LNCAP (cell line): ENCODE data around the gene GEN1.

Experiments used
- TF ChIP-seq, protein P1 (sequence below): fragments of 450-650 bp; IDR thresholded peaks from 2 replicates; pipeline ENCODE4 v1.5.1; 2017; ENCODE audit warnings: mild to moderate bottlenecking

Gene GEN1

DNA sequence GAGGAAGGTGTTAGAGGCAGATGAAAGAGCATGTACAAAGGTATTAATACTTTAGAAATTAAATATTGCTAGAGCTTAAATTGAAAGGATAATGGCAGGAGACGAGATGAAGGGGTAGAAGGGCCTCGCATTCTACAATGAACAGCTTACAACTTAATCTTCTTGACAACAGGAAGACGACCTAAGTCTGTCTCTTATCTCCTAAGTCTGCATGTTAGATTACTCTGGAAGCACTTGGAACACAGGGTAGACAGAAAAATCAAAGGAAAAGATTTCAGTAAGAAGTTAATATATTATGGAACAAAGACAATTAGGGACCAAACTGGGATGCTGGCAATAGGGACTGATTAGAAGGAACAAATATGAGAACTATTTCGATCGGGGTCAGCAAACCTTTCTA is 35.2 kb upstream of the GEN1 start:
- TF ChIP-seq, protein P1, sequence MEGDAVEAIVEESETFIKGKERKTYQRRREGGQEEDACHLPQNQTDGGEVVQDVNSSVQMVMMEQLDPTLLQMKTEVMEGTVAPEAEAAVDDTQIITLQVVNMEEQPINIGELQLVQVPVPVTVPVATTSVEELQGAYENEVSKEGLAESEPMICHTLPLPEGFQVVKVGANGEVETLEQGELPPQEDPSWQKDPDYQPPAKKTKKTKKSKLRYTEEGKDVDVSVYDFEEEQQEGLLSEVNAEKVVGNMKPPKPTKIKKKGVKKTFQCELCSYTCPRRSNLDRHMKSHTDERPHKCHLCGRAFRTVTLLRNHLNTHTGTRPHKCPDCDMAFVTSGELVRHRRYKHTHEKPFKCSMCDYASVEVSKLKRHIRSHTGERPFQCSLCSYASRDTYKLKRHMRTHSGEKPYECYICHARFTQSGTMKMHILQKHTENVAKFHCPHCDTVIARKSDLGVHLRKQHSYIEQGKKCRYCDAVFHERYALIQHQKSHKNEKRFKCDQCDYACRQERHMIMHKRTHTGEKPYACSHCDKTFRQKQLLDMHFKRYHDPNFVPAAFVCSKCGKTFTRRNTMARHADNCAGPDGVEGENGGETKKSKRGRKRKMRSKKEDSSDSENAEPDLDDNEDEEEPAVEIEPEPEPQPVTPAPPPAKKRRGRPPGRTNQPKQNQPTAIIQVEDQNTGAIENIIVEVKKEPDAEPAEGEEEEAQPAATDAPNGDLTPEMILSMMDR = no peak

DNA sequence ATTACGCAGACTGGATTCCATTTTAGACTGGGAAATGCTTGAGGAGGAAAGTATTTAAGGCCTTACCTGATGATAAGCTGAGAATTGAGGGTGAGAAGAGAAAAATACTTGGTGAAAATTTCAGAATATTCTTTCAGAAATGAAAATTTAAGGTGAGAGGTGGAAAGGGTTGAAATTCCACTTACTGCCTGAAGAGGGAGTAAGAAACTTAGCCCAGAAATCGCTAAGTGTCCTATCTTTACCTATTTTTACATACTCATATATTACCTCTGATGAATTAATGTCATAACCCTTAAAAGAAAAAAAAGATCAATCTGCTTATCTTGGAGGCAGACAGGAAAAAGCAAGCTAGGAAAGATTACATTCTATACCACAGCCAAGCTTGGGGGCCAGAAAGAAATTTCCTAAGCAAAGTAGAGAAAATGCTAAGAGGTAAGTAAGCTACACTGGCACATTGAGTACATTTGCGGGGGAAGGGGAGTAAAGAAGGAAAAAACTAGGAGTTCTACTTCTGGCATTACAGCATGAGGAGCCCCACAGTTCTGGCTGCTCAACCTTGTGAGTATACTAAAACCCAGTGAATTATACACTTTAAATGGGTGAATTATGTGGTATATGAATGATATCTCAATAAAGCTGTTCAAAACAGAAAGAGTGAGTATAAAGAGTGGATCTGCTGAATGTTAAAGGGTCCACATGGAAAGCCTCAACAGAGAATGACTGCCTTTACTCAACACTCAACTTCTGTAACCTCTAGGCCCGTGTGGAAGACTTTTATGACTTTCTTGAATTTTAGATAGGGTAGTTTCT is 34.2 kb upstream of the GEN1 start:
- TF ChIP-seq, protein P1 = peak; percentile 76

DNA sequence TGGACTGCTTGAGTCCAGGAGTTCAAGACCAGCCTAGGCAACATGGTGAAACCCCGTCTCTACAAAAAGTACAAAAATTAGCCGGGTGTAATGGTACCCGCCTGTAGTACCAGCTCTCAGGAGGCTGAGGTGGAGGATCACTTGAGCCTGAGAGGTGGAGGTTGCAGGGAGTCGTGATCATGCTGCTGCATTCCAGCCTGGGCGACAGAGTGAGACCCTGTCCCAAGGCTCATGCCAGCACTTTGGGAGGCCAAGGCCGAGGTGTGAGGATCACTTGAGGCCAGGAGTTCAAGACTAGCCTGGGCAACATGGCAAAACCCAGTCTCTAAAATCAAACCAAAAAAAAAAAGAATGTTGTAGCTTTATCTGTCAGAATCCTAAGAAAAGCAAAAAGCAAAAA is 25.7 kb upstream of the GEN1 start:
- TF ChIP-seq, protein P1 = no peak

DNA sequence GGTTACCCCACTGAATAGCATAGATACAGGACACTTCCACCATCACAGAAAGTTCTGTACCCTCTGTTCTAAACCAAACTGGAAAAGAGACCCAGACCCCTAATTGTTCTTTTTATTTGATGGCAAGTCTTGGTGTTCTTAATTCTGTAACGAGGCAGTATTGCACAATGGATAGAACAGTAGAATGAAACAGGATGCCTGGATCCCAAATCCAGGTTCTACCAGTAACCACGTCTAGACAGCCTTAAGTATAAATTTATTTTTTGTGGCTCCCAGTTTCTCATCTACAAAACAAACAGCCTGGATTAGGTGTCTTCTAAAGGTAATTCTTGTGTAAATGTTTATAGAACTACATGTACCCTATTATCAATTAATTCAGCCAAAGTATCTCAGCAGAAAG is 24.1 kb upstream of the GEN1 start:
- TF ChIP-seq, protein P1 = no peak

DNA sequence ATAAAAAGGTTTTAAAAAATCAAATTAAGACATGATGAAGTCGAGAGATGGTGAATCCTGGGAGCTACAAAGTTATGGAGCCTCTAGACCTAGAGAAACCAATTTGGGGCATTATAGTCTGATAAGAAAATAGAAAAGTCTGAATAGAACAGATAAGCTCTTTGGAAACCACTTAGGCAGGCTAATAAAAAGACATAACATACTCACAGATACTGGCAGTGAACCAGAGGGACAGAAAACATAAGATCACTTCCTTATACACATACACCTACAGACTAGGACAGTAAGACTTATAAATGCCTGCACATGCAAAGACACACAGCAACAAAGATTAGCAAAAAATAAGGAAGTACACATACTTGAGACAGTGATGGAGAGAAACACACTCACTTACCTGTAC is 20.3 kb upstream of the GEN1 start:
- TF ChIP-seq, protein P1 = no peak

DNA sequence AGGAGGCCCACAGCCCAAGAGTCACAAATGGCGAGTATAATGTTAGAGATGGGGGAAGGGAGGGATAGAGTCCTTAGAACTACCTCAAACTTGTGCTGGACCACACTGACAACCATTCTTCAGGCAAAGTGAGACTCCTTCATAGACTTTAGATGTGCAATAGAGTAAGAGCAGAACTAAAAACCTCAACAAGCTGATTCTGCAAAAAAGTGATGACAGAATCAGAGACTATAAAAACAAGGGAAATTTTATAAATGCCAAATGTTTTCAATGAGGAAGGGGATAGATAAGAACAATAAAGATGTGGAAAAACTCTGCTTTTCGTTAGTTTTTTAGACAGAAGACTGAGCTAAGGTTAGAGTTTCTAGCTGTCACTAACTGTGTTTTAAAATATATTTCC is 18.1 kb upstream of the GEN1 start:
- TF ChIP-seq, protein P1 = no peak

DNA sequence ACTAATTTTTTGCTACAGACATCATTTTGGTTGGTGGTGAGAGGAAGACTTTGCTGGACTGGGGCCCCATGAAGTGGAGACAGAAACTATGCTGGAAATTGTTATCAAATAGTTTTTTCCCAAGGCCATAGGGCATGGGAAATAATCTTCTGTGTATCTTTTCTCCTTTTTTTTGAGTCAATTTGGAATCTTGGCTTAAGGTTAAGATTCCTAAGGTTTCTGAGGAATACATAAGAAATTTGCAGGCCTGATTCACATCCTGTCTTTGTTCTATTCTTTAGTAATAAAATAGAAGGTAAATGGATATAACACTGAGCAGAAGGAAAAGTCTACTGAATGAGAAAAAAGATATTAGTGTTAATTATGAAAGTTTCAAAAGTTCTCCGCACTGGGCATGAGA is 16.9 kb upstream of the GEN1 start:
- TF ChIP-seq, protein P1 = no peak

DNA sequence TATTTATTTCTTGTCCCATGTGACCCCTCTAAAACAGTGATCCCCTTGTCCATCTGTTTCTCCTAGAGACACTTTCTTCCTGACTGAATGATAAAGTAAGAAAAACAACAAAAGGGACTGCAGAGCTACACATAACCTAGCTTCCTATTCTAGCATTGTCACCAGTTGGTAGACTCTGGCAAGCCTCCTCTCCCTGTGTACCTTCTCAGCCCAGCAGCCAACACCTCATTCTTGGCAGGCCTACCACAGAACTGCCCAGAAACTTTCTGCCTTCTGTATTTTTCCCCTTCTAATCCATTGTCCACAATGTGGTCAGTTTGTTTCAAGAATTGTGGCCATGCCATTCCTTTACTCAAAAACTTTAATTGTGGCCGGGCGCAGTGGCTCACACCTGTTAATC is 13.7 kb upstream of the GEN1 start:
- TF ChIP-seq, protein P1 = no peak
